GM12878 (cell line): ENCODE data around the gene ANO4.

Source experiments
- BRCA1 ChIP-seq: IDR thresholded peaks from 2 replicates; pipeline ENCODE4 v1.6.1; 2011; ENCODE audit warnings: low read depth, low read length, improper control_type of control experiment
- EZH2 ChIP-seq: IDR thresholded peaks from 2 replicates; pipeline ENCODE4 v1.6.1; 2012; ENCODE audit warnings: low read depth, mild to moderate bottlenecking, control low read depth, inconsistent platforms, low read length, borderline replicate concordance; ENCODE audit not compliant: control insufficient read depth
- FOXM1 ChIP-seq: IDR thresholded peaks from 2 replicates; pipeline ENCODE4 v1.6.1; 2012; ENCODE audit warnings: low read depth, mild to moderate bottlenecking, inconsistent platforms, low read length, moderate library complexity
- POLR2A ChIP-seq: IDR thresholded peaks from 2 replicates; pipeline ENCODE4 v1.6.1; 2011; ENCODE audit warnings: low read depth, mild to moderate bottlenecking, low read length
- POLR2AphosphoS5 ChIP-seq: IDR thresholded peaks from 2 replicates; pipeline ENCODE4 v1.6.1; 2011; ENCODE audit warnings: mild to moderate bottlenecking, low read length, inconsistent platforms
- SREBF1 ChIP-seq: IDR thresholded peaks from 2 replicates; pipeline ENCODE4 v1.6.1; 2012; ENCODE audit warnings: mild to moderate bottlenecking, low read length
- TAF1 ChIP-seq: IDR thresholded peaks from 2 replicates; pipeline ENCODE4 v1.6.1; 2011; ENCODE audit warnings: mild to moderate bottlenecking, low read depth, low read length, borderline replicate concordance
- ZBTB33 ChIP-seq: fragments of 450-650 bp; IDR thresholded peaks from 2 replicates; pipeline ENCODE4 v1.6.1; 2017; ENCODE audit warnings: mild to moderate bottlenecking
- ZNF207 ChIP-seq: fragments of 450-650 bp; IDR thresholded peaks from 2 replicates; pipeline ENCODE4 v1.6.1; 2014; ENCODE audit warnings: antibody characterized with exemption, mild to moderate bottlenecking, borderline replicate concordance
- TF ChIP-seq, protein P1 (sequence below): fragments of 450-650 bp; IDR thresholded peaks from 2 replicates; pipeline ENCODE4 v1.6.1; 2018; ENCODE audit warnings: borderline replicate concordance, mild to moderate bottlenecking; ENCODE audit not compliant: partially characterized antibody
- TF ChIP-seq, protein P2 (sequence below), 3 experiments: IDR thresholded peaks in 2 of 3; conservative IDR thresholded peaks in 1 of 3; 2 replicates each; pipeline ENCODE4 v1.5.1; 2011; ENCODE audit warnings: low read depth in 3 of 3, low read length in 3 of 3, mild to moderate bottlenecking in 3 of 3, control low read depth in 2 of 3, moderate library complexity in 2 of 3, inconsistent platforms in 1 of 3, mixed read lengths in 1 of 3; ENCODE audit not compliant: control insufficient read depth in 2 of 3, insufficient read depth in 1 of 3; ENCODE audit errors: extremely low read depth in 1 of 3

GRCh38 chr12:100967189-100967588, 172.6 kb downstream of the ANO4 start:
- no peak for TF ChIP-seq TAF1
- TF ChIP-seq POLR2A = no peak
- TF ChIP-seq, protein P1, sequence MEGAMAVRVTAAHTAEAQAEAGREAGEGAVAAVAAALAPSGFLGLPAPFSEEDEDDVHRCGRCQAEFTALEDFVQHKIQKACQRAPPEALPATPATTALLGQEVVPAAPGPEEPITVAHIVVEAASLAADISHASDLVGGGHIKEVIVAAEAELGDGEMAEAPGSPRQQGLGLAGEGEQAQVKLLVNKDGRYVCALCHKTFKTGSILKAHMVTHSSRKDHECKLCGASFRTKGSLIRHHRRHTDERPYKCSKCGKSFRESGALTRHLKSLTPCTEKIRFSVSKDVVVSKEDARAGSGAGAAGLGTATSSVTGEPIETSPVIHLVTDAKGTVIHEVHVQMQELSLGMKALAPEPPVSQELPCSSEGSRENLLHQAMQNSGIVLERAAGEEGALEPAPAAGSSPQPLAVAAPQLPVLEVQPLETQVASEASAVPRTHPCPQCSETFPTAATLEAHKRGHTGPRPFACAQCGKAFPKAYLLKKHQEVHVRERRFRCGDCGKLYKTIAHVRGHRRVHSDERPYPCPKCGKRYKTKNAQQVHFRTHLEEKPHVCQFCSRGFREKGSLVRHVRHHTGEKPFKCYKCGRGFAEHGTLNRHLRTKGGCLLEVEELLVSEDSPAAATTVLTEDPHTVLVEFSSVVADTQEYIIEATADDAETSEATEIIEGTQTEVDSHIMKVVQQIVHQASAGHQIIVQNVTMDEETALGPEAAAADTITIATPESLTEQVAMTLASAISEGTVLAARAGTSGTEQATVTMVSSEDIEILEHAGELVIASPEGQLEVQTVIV = no peak
- TF ChIP-seq BRCA1 = no peak
- TF ChIP-seq SREBF1 = no peak
- TF ChIP-seq, protein P2, sequence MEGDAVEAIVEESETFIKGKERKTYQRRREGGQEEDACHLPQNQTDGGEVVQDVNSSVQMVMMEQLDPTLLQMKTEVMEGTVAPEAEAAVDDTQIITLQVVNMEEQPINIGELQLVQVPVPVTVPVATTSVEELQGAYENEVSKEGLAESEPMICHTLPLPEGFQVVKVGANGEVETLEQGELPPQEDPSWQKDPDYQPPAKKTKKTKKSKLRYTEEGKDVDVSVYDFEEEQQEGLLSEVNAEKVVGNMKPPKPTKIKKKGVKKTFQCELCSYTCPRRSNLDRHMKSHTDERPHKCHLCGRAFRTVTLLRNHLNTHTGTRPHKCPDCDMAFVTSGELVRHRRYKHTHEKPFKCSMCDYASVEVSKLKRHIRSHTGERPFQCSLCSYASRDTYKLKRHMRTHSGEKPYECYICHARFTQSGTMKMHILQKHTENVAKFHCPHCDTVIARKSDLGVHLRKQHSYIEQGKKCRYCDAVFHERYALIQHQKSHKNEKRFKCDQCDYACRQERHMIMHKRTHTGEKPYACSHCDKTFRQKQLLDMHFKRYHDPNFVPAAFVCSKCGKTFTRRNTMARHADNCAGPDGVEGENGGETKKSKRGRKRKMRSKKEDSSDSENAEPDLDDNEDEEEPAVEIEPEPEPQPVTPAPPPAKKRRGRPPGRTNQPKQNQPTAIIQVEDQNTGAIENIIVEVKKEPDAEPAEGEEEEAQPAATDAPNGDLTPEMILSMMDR (IDR thresholded peaks at IDR 0.05 in 2 of 3, conservative IDR thresholded peaks at IDR 0.05 in 1 of 3; ENCODE audit: control insufficient read depth in 2 of 3, extremely low read depth in 1 of 3, insufficient read depth in 1 of 3, low read depth in 3 of 3, low read length in 3 of 3) = no peak
- no peak for TF ChIP-seq POLR2AphosphoS5
- TF ChIP-seq ZBTB33 = no peak
- TF ChIP-seq EZH2 = no peak
- no peak for TF ChIP-seq FOXM1
- TF ChIP-seq ZNF207 = no peak
